ENCODE results near the gene KNDC1.

DNA sequence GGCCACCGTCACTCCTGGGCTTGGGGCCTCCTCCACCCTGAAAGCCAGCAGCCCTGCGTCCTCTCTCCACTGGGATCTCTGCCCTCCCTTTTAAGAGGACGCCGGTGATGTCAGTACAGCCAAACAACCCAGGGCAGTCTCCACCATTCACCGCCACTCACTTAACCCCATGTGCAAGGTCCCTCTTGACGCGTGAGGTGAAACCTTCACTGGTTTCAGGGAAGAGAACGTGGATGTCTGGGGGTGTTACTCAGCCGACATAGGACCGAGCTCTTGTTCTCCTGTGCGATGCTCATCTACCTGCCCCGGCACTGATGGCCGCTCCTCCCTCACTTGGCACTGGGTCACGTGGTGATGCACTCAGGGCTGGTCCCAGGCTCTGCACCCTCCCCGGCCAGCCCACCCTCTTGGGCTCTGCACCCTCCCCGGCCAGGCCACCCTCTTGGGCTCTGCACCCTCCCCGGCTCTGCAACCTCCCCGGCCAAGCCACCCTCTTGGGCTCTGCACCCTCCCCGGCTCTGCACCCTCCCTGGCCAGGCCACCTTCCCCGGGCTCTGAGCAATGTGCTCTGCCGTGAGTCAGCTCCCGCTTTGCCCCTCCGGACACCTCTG is 36.2 kb upstream of the KNDC1 start:
- TF ChIP-seq, protein P1, sequence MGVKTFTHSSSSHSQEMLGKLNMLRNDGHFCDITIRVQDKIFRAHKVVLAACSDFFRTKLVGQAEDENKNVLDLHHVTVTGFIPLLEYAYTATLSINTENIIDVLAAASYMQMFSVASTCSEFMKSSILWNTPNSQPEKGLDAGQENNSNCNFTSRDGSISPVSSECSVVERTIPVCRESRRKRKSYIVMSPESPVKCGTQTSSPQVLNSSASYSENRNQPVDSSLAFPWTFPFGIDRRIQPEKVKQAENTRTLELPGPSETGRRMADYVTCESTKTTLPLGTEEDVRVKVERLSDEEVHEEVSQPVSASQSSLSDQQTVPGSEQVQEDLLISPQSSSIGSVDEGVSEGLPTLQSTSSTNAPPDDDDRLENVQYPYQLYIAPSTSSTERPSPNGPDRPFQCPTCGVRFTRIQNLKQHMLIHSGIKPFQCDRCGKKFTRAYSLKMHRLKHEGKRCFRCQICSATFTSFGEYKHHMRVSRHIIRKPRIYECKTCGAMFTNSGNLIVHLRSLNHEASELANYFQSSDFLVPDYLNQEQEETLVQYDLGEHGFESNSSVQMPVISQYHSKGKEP (tag by site-specific recombination; IDR thresholded peaks at IDR 0.05) = no peak
- TF ChIP-seq CTCF (tag by site-specific recombination; IDR thresholded peaks at IDR 0.05) (no peak), ZNF610 (tag by site-specific recombination; IDR thresholded peaks at IDR 0.05; ENCODE audit: borderline replicate concordance) (no peak), ZNF23 (tag by site-specific recombination; IDR thresholded peaks at IDR 0.05; ENCODE audit: borderline replicate concordance) (no peak), TCF7L2 (IDR thresholded peaks at IDR 0.05; ENCODE audit: borderline replicate concordance, low read depth, low read length) (no peak), ZNF600 (tag by site-specific recombination; IDR thresholded peaks at IDR 0.05) (no peak), ZNF416 (tag by site-specific recombination; IDR thresholded peaks at IDR 0.05) (no peak)
